ENCODE results near the gene DQX1.

DNA sequence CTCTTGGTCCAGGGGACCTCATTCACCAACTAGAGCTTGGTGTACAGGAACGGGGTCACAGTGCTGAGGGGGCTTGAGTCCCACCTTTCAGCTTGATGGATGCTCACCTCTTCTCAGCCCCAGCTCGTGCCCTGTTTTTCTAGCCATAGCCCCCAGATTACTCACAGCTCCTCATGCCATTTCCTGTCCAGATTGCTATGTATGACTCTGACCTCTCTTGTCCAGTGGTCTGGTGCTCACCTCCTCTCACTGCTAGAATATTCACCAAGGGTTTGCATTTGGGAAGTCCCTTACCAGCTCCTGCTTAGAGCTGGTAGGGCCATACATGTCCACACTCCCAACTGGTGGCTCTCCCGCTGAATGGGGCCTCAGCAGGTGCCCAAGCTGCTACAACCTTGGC, 32.5 kb downstream of the DQX1 start:
- TF ChIP-seq, protein P1, sequence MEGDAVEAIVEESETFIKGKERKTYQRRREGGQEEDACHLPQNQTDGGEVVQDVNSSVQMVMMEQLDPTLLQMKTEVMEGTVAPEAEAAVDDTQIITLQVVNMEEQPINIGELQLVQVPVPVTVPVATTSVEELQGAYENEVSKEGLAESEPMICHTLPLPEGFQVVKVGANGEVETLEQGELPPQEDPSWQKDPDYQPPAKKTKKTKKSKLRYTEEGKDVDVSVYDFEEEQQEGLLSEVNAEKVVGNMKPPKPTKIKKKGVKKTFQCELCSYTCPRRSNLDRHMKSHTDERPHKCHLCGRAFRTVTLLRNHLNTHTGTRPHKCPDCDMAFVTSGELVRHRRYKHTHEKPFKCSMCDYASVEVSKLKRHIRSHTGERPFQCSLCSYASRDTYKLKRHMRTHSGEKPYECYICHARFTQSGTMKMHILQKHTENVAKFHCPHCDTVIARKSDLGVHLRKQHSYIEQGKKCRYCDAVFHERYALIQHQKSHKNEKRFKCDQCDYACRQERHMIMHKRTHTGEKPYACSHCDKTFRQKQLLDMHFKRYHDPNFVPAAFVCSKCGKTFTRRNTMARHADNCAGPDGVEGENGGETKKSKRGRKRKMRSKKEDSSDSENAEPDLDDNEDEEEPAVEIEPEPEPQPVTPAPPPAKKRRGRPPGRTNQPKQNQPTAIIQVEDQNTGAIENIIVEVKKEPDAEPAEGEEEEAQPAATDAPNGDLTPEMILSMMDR (IDR thresholded peaks at IDR 0.05; ENCODE audit: low read depth, low read length), result no peak
- TF ChIP-seq POLR2A (IDR thresholded peaks at IDR 0.05; ENCODE audit: extremely low read depth, insufficient read length) (no peak), MYC (IDR thresholded peaks at IDR 0.05; ENCODE audit: low read depth, low read length) (no peak)
- TF ChIP-seq, protein P2, sequence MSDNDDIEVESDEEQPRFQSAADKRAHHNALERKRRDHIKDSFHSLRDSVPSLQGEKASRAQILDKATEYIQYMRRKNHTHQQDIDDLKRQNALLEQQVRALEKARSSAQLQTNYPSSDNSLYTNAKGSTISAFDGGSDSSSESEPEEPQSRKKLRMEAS (IDR thresholded peaks at IDR 0.05; ENCODE audit: low read depth, low read length), result no peak

Data from NB4 (cell line).